NCI-H1105 (cell line): ENCODE results near the gene NNT.
A peak's percentile ranks its signal among the peaks of the same experiment; 100 is the strongest.
"Not testable (repeated sequence)": the region's sequence is repeated elsewhere in the genome, so short reads cannot be mapped to it uniquely, and the experiment has no call there.

ENCODE experiments used
- DNase-seq: peaks from one replicate; lab custom pipeline; 2025; lab: John Stamatoyannopoulos, UW

NNT gene

GRCh38 chr5:43666728-43667127 lies 63.7 kb downstream of the NNT start:
- DNase-seq, result not testable (repeated sequence)

- not testable (repeated sequence) for DNase-seq
Measured at GRCh38 chr5:43667379-43667778, 64.4 kb downstream of the NNT start.

- no peak for DNase-seq
Measured at GRCh38 chr5:43674536-43674935, 71.6 kb downstream of the NNT start.

GRCh38 chr5:43675357-43675756 lies 72.4 kb downstream of the NNT start:
- no peak for DNase-seq

GRCh38 chr5:43676083-43676840 lies 73.3 kb downstream of the NNT start:
- no peak for DNase-seq

GRCh38 chr5:43677253-43677652 lies 74.3 kb downstream of the NNT start:
- DNase-seq, result no peak

GRCh38 chr5:43679214-43679613 lies 76.2 kb downstream of the NNT start:
- no peak for DNase-seq

GRCh38 chr5:43680286-43680685 lies 77.3 kb downstream of the NNT start:
- DNase-seq, result no peak

GRCh38 chr5:43683884-43684471 lies 81.0 kb downstream of the NNT start:
- DNase-seq, result no peak

GRCh38 chr5:43685252-43685950 lies 82.4 kb downstream of the NNT start:
- no peak for DNase-seq

- no peak for DNase-seq
Measured at GRCh38 chr5:43687275-43687674, 84.3 kb downstream of the NNT start.

- DNase-seq, result no peak
Measured at GRCh38 chr5:43691275-43691674, 88.3 kb downstream of the NNT start.

- DNase-seq, result no peak
Measured at GRCh38 chr5:43691893-43692292, 88.9 kb downstream of the NNT start.

GRCh38 chr5:43693411-43693810 lies 90.4 kb downstream of the NNT start:
- DNase-seq, result no peak

- DNase-seq, result no peak
Measured at GRCh38 chr5:43694027-43694426, 91.0 kb downstream of the NNT start.

- DNase-seq, result not testable (repeated sequence)
Measured at GRCh38 chr5:43696444-43696843, 93.5 kb downstream of the NNT start.

- DNase-seq, result no peak
Measured at GRCh38 chr5:43699910-43700309, 96.9 kb downstream of the NNT start.

- DNase-seq, result no peak
Measured at GRCh38 chr5:43700601-43701000, 97.6 kb downstream of the NNT start.

- DNase-seq, result no peak
Measured at GRCh38 chr5:43701227-43701626, 98.2 kb downstream of the NNT start.

- DNase-seq, result no peak
Measured at GRCh38 chr5:43702293-43702692, 99.3 kb downstream of the NNT start.

- peak; percentile 18 for DNase-seq
Measured at GRCh38 chr5:43702815-43703214, 99.8 kb downstream of the NNT start.

GRCh38 chr5:43704243-43704642 lies 101.3 kb downstream of the NNT start:
- no peak for DNase-seq

GRCh38 chr5:43706576-43706975 lies 103.6 kb downstream of the NNT start:
- not testable (repeated sequence) for DNase-seq
